HG03354 (cell line): ENCODE data around the gene CDCA3.
"Not testable (repeated sequence)": the region's sequence is repeated elsewhere in the genome, so short reads cannot be mapped to it uniquely, and the experiment has no call there.

Experiments used
- ATAC-seq: cut with Tn5 transposase; IDR thresholded peaks from one replicate; pipeline ENCODE4 v1.9.1; 2021; ENCODE audit warnings: mild to moderate bottlenecking; ENCODE audit not compliant: unreplicated experiment, poor library complexity, severe bottlenecking

The CDCA3 gene

DNA sequence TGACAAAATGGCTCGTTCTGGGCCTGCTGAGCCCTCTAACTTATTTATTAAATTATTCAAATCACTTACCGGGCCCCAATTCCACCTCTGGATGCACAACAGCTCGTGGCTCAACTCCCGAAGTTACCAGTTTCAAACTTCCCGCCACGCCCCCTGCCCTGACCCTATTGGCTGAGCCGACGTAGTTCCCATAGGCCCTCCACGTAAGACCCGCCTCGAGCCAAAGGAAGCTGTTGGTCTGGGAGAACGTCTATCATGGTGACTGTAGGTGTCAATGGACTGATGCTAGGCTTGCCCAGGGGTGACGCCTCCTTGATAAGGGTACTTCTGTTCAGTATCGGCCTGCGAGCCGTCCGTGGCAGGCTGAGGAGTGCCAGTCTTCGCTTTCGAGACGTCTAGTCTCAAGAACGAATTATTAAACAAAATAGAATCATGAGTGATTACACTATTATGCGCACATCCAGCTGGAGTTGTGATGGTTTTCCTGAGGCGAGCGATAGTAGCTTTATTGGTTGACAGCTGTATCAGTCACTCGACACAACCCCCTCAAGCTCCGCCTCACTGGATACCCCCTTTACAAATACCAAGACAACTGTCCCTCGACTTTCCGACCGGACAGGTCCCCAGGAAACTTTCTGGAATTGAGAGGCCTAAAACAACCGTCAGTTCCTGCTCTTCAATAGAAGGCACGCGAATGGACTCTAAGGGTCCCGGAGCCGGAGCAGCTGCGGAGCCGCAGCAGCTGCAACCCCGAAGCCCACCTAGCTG, at the start of gene CDCA3:
CDCA3 (minus strand) TSS at position 134 of the 768 bp plus-strand sequence. CDS start 334 bp downstream, outside the sequence.
- ATAC-seq = peak; percentile 62

DNA sequence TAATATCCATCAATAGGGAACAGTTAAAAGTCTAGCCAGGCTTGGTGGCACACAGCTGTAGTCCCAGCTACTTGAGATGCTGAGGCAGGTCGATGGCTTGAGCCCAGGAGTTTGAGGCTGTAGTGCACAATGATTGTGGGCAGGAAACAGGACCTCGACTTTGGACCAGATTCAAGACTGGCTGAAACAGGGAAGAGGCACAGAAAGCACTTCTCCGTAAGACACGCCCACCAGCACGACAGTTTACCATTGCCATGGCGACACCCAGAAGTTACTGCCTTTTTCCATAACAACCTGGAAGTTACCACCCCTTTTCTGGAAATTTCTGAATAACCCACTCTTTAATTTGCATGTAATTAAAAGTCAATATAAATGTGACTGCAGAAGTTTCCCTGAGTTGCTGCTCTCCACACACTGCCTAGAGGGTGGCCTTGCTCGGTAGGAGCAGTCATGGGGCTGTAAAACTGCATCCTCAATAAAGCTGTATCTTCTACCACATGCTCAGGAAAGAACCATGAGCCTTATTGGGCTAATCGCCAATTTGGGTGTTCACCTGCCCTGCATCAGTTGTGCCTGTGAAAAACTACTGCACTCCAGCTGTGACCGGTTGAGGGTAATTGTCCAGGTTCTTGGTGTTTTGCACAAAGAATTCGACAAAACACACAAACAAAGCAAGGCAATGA, 48.9 kb upstream of the CDCA3 start:
- no peak for ATAC-seq

- ATAC-seq = no peak
Measured at GRCh38 chr12:6899427-6899826, 48.3 kb upstream of the CDCA3 start.

DNA sequence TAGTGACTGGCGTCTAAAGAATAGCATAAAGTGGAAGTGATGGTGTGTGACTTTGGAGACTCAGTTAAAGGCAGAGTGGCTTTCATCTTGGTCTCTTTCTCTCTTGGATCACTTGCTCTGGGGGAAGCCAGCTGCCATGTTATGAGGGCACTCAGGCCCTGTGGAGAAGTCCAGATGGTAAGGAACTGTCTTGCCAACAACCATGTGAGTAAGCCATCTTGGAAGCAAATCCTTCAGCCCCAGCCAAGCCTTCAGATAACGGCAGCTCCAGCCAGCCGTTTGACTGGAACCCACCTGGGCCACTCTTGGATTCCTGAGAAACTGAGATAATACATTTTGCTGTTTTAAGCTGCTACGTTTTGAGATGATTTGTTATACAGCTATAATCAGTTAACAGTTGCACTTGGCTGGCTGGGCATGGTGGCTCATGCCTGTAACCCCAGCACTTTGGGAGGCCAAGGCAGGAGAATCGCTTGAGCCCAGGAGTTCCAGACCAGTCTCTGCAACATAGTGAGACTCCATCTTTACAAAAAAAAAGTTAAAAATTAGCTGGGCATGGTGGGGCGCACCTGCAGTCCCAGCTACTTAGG, 45.9 kb upstream of the CDCA3 start:
- ATAC-seq = no peak

DNA sequence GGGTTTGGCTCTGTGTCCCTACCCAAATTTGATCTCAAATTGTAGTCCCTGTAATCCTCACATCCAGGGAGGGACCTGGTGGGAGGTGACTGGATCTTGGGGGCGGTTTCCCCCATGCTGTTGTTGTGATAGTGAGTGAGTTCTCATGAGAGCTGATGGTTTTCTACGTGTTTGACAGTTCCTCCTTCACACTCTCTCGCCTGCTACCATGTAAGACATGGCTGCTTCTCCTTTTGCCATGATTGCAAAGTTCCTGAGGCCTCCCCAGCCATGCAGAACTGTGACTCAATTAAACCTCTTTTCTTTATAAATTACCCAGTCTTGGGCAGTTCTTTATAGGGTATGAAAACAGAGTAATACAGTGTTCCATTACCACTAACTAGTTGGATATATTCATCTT, 43.2 kb upstream of the CDCA3 start:
- ATAC-seq = no peak

- ATAC-seq = not testable (repeated sequence)
Measured at GRCh38 chr12:6892683-6893082, 41.6 kb upstream of the CDCA3 start.

- peak; percentile 14 for ATAC-seq
Measured at GRCh38 chr12:6891646-6892001, 40.5 kb upstream of the CDCA3 start.

DNA sequence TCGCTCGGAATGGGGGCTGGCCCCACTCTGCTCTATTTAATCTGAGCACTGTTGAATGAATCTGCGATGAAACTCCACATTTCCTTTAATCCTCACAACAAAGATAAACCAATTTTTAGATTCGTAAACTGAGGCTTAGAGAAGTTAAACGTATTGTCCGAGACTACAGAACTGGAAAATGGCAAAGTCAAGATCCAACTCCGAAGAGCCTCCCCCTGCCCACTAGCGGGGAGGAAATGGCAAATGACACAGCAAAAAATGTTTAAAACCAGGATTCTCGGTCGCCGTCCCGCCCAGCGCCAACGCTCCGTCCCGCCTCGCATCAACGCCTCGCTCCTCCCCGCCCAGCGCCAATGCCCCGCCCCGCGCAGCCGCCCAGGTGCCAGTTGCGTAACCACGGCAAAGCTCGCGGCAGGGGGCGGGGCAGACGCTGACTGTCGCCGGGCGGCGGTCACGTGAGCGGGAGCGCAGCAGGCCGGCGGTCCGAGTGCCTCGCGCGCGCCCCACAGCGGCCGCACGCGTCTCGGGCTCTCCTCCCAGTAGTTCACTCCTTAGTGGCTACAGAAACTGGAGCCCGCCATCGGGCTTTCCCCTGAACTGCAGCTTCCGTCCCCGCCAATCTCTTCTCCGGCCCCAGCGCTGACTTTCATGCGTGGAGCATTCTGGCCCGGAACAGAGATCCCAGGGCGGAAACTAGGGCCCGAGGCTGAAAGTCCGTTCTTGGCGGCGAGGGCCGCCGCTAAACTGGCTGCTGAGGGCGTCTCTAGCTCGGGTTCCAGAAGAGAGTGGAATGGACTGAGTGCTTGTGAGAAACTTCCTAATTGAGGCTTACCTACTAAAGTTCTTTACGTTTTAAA, 39.9 kb upstream of the CDCA3 start:
- peak; percentile 92 for ATAC-seq

- ATAC-seq = not testable (repeated sequence)
Measured at GRCh38 chr12:6889775-6890573, 38.9 kb upstream of the CDCA3 start.

- ATAC-seq = not testable (repeated sequence)
Measured at GRCh38 chr12:6888794-6889193, 37.7 kb upstream of the CDCA3 start.

- ATAC-seq = no peak
Measured at GRCh38 chr12:6888360-6888759, 37.3 kb upstream of the CDCA3 start.

- no peak for ATAC-seq
Measured at GRCh38 chr12:6887460-6887859, 36.4 kb upstream of the CDCA3 start.

- ATAC-seq = not testable (repeated sequence)
Measured at GRCh38 chr12:6886206-6886999, 35.3 kb upstream of the CDCA3 start.

DNA sequence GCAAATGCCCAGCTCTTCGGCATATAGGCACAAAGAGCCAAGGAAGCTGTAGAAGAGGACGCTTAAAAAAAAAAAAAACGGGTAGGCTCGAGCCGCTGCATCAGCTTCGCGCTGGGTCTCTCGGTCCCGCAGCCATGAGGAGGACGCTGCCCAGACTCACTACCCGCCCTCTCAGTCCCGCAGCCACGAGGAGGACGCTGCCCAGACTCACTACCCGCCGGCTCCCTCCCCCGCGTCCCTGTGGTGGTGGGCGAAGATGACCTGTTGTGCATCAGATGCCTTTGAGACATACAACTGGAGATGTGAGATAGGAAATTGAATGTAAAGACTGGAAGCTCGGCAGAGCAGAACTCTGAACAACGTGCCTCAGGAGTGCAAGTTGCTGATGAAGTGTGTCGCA, 33.5 kb upstream of the CDCA3 start:
- ATAC-seq = no peak

DNA sequence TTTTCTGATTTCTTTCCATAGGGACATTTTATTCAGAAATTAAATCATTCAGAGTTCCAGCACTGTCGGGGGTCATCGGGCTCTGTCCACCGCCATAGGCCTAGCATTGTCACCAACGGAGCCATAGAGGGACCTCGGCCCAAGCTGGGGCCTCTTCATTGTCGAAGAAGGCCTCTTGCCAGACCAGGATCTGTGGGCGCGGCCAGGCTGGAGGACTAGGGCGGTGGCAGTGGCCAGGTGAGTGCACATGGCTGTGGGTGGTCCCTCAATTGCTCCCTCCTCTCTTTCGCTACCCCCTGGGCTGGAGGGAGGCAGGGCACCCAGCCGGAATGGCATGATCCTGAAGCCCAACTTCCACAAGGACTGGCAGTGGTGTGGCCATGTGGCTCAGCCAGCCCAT, 32.6 kb upstream of the CDCA3 start:
- ATAC-seq = no peak

DNA sequence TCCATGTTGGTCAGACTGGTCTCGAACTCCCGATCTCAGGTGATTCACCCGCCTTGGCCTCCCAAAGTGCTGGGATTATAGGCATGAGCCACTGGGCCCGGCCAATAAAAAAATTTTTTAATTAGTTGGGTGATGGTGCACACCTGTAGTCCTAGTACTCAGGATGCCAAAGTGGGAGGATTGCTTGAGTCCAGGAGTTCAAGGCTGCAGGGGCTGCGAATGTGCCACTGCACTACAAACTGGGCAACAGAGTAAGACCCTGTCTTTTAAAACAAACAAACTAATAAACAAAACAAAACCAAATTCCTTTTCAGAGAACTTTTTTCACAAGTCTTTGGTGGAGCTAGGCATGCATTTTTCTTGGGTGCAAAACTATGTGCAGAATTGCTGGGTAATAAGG, 32.2 kb upstream of the CDCA3 start:
- ATAC-seq = no peak

GRCh38 chr12:6879824-6880223, 28.7 kb upstream of the CDCA3 start:
- ATAC-seq = not testable (repeated sequence)

DNA sequence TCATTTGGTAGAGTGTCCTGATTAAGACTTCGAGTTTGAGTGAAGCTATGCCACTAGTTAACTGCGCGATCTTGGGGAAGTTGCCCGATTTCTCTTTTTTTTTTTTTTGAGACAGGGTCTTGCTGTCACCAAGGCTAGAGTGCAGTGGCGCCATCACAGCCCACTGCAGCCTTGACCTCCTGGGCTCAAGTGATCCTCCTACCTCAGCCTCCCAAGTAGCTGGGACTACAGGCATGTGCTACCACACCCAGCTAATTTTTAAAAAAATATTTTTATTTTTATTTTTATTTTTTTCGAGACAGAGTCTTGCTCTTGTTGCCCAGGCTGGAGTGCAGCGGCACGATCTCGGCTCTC, 22.9 kb upstream of the CDCA3 start:
- not testable (repeated sequence) for ATAC-seq
